ENCODE results near the gene VCAN. TPM values are rescaled to one million over a fixed set of nuclear protein-coding genes. Genes with fewer than 3 reads are reported as not detected.

VCAN gene
- total and polyA plus RNA-seq, 2 of the 4 experiments (the other 2 are of a cell fraction) = 45.3 to 158 TPM

GRCh38 chr5:83485842-83486241 lies 14.3 kb downstream of the VCAN start:
- no peak overlapping the region for H3K23ac ChIP-seq (ENCODE audit: low read depth, low read length)
- no peak overlapping the region for H3K4me3 ChIP-seq (ENCODE audit: insufficient read depth, low read depth, low read length)
- no peak overlapping the region for H3K4ac ChIP-seq (ENCODE audit: low read depth, low read length)
- peaks cover 27 to 39% of the 10 kb centered on the region in 2 experiments for H3K79me1 ChIP-seq (ENCODE audit: low read depth in 1 of 2, low read length in 2 of 2)
- no peak overlapping the region for H2AK9ac ChIP-seq (replicated peaks; ENCODE audit: low read depth, low read length, poor library complexity)
- H2BK5ac ChIP-seq (ENCODE audit: low read depth, low read length, poor library complexity, severe bottlenecking) = no peak overlapping the region
- peak overlapping the region; percentile 15 for H2BK20ac ChIP-seq (ENCODE audit: low read depth, low read length)
- dilution Hi-C loops (cut with HindIII; ENCODE audit: low sequenced_read_pairs, unreplicated experiment) (no loop called here), in situ Hi-C loops (cut with MboI; ENCODE audit: low sequenced_read_pairs) (no loop called here), intact Hi-C loops (cut with micrococcal nuclease) (no loop called here)
- peak overlapping the region; percentile 35 for H2BK120ac ChIP-seq (ENCODE audit: low read depth, low read length)
- no peak for ATAC-seq (ENCODE audit: low read depth)
- no TSS peak for BruUV-seq (replicated peaks)
- H2AK5ac ChIP-seq (ENCODE audit: low read depth, low read length) = peak overlapping the region; percentile 55; the same call in 1 of the 2 replicates
- no peak overlapping the region for H4K91ac ChIP-seq (ENCODE audit: insufficient read depth, low read depth, low read length)
- POLR2A ChIA-PET (ENCODE audit: unreplicated experiment) = no interaction called here
- CTCF ChIA-PET = interaction anchor here (0.6 to 1.1 kb wide), 2 partner anchors 11 to 348 kb away, joined by 3 to 4 read pairs; no protein-coding TSS in a partner anchor
- no peak overlapping the region for H3K4me2 ChIP-seq (ENCODE audit: low read depth, low read length)
- 0 out of 2 replicates have a peak overlapping the region, but pooled peaks have one; percentile 1 for H3K14ac ChIP-seq (replicated peaks; ENCODE audit: low read depth, low read length)
- no peak for DNase-seq
- H3K18ac ChIP-seq (ENCODE audit: low read depth, low read length) = no peak overlapping the region; the same call in 1 of the 2 replicates
- no peaks in the 10 kb centered on the region for H3K9me3 ChIP-seq (ENCODE audit: control insufficient read depth, insufficient read depth, low read length)
- no peak overlapping the region for H4K8ac ChIP-seq (ENCODE audit: low read depth in 2 of 2, low read length in 2 of 2)
- no peak overlapping the region for H3K56ac ChIP-seq (ENCODE audit: extremely low read depth, insufficient read depth, low read length)
- peaks cover 8% of the 10 kb centered on the region for H3K36me3 ChIP-seq (ENCODE audit: control insufficient read depth, insufficient read depth, low read length)
- H3K9me1 ChIP-seq (ENCODE audit: insufficient read depth, low read length) = peaks cover 4% of the 10 kb centered on the region
- WGBS, 2 experiments (ENCODE audit: extremely low coverage in 2 of 2, insufficient read length in 1 of 2) = no CpG with 5 or more reads among the region's 4 CpGs
- H3K9ac ChIP-seq (ENCODE audit: low read depth, low read length) = no peak overlapping the region
- H2BK15ac ChIP-seq (ENCODE audit: low read depth, low read length) = 0 out of 3 replicates have a peak overlapping the region, but pooled peaks have one; percentile 50
- no peak overlapping the region for H4K5ac ChIP-seq (ENCODE audit: low read depth, low read length)
- H4K20me1 ChIP-seq (ENCODE audit: insufficient read depth, low read length) = no peaks in the 10 kb centered on the region
- H3K27ac ChIP-seq (ENCODE audit: insufficient read depth, low read length) = no peak overlapping the region
- H3K4me1 ChIP-seq (ENCODE audit: control insufficient read depth, insufficient read depth, low read length) = peaks cover 2% of the 10 kb centered on the region
- no peaks in the 10 kb centered on the region for H3K27me3 ChIP-seq (ENCODE audit: control insufficient read depth, insufficient read depth, low read length)
- no peak overlapping the region for H2AFZ ChIP-seq (replicated peaks; ENCODE audit: low read length, poor library complexity)
- no peak for TF ChIP-seq CTCF (conservative IDR thresholded peaks at IDR 0.05; ENCODE audit: low read depth, low read length)
- no peak for TF ChIP-seq CEBPB (IDR thresholded peaks at IDR 0.05; ENCODE audit: low read depth, low read length)
- no peak for TF ChIP-seq USF2 (IDR thresholded peaks at IDR 0.05; ENCODE audit: low read depth, low read length)
- TF ChIP-seq MXI1 (IDR thresholded peaks at IDR 0.05; ENCODE audit: borderline replicate concordance, low read depth, low read length) = no peak
- no peak for TF ChIP-seq NFE2L2 (IDR thresholded peaks at IDR 0.05; ENCODE audit: low read depth, low read length)
- TF ChIP-seq ELK1 (IDR thresholded peaks at IDR 0.05; ENCODE audit: borderline replicate concordance, low read depth, low read length) = no peak
- TF ChIP-seq BHLHE40 (IDR thresholded peaks at IDR 0.05; ENCODE audit: low read depth, low read length) = no peak

Measured in IMR-90 (cell line).